ENCODE measurements around the gene RTKN. TPM values are rescaled to one million over a fixed set of nuclear protein-coding genes. Genes with fewer than 3 reads are reported as not detected.

The RTKN gene
- total and polyA plus RNA-seq, 2 of the 13 experiments (the other 11 are each of a cell fraction or from before 2014, with no cell fraction given): 159 to 166 TPM

- no peak for DNase-seq (ENCODE audit: low spot score)
- BruUV-seq (replicated peaks): no TSS peak
- intact Hi-C loops (cut with micrococcal nuclease; ENCODE audit: unreplicated experiment) (no loop called here), in situ Hi-C loops (cut with HindIII; ENCODE audit: extremely low pct_ligation_motif_present, low pct_unique_long_range_greater_than_20kb) (no loop called here)
- H4K20me1 ChIP-seq (ENCODE audit: insufficient read depth, low read length): no peaks in the 10 kb centered on the region
- no peaks in the 10 kb centered on the region for H3K36me3 ChIP-seq (replicated peaks in 1 of 2; ENCODE audit: control insufficient read depth in 1 of 2, insufficient read depth in 2 of 2, low read length in 2 of 2)
- no peaks in the 10 kb centered on the region for H3K9me3 ChIP-seq (ENCODE audit: low read length)
- no peak for ATAC-seq
- peaks cover 3% of the 10 kb centered on the region for H3K79me2 ChIP-seq (ENCODE audit: insufficient read depth, low read length)
- H3K27me3 ChIP-seq (ENCODE audit: control insufficient read depth in 1 of 2, insufficient read depth in 2 of 2, low read length in 2 of 2): no peaks in the 10 kb centered on the region
- 57% methylated on average over 3 of the region's 3 CpGs for WGBS (ENCODE audit: low lambda C conversion rate)
- H2AFZ ChIP-seq (ENCODE audit: low read length): no peak overlapping the region
- H3K9ac ChIP-seq (ENCODE audit: insufficient read depth, low read depth, low read length): no peak overlapping the region
- CTCF ChIA-PET (ENCODE audit: low intra/inter-chr PET ratio, low total read pairs): no interaction called here
- H3K4me3 ChIP-seq (replicated peaks in 1 of 3; ENCODE audit: insufficient read depth in 1 of 3, low read depth in 2 of 3, low read length in 3 of 3): no peak overlapping the region
- H3K4me2 ChIP-seq (ENCODE audit: low read depth, low read length): no peak overlapping the region
- POLR2A ChIA-PET: interaction anchor here (12.4 kb wide), 1 partner anchor 7 kb away, joined by 342 read pairs; the partner anchor contains the start of gene RTKN
- peaks cover 57% of the 10 kb centered on the region for H3K4me1 ChIP-seq (ENCODE audit: insufficient read depth, low read length)
- FAIRE-seq: no peak
- no peak overlapping the region for H3K27ac ChIP-seq (ENCODE audit: extremely low read length, insufficient read depth, low read length)
- TF ChIP-seq SMYD3 (CRISPR knock-in tag; IDR thresholded peaks at IDR 0.05) (no peak), ISX (CRISPR knock-in tag; conservative IDR thresholded peaks at IDR 0.05) (no peak), MLXIP (CRISPR knock-in tag; IDR thresholded peaks at IDR 0.05; ENCODE audit: borderline replicate concordance) (no peak), TBL1XR1 (IDR thresholded peaks at IDR 0.05; ENCODE audit: borderline replicate concordance, low read length, partially characterized antibody) (no peak), MTF2 (CRISPR knock-in tag; IDR thresholded peaks at IDR 0.05; ENCODE audit: borderline replicate concordance) (no peak), MAF1 (CRISPR knock-in tag; IDR thresholded peaks at IDR 0.05; ENCODE audit: borderline replicate concordance) (no peak), POLR2G (IDR thresholded peaks at IDR 0.05; ENCODE audit: low read depth, low read length) (no peak), E2F2 (CRISPR knock-in tag; IDR thresholded peaks at IDR 0.05; ENCODE audit: borderline replicate concordance) (no peak), BCL3 (CRISPR knock-in tag; IDR thresholded peaks at IDR 0.05) (no peak), SAFB2 (CRISPR knock-in tag; IDR thresholded peaks at IDR 0.05; ENCODE audit: borderline replicate concordance, low read depth) (no peak), ZGPAT (CRISPR knock-in tag; IDR thresholded peaks at IDR 0.05) (no peak), TSC22D2 (CRISPR knock-in tag; IDR thresholded peaks at IDR 0.05; ENCODE audit: borderline replicate concordance) (no peak), POGK (CRISPR knock-in tag; conservative IDR thresholded peaks at IDR 0.05) (no peak)
Measured at GRCh38 chr2:74450570-74451190, 8.9 kb upstream of the RTKN start.
